ENCODE measurements around the gene TUT7.

Gene TUT7

GRCh38 chr9:86252870-86253269 lies 101.3 kb downstream of the TUT7 start:
- no peak for DNase-seq (ENCODE audit: low read depth in 2 of 2)

DNA sequence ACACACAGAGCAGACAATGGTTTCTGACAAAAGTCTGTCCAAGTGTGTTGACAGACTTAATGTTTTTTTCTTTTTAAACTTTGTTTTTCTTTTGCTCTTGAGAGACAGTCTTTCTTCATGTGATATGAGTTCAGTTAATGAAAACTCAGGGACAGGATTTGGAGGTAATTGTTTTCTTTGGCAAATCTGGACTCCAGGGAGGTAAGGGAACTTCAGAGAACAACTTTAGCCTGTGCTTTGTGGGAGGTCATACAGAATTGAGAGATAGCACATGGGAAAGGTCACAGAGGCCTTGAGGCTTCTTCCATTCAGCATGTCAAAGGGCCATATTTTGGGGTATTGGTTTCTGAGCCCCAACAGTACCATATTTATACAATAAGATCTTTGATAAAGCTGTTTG lies 104.1 kb downstream of the TUT7 start:
- no peak for DNase-seq (ENCODE audit: low read depth in 2 of 2)

DNA sequence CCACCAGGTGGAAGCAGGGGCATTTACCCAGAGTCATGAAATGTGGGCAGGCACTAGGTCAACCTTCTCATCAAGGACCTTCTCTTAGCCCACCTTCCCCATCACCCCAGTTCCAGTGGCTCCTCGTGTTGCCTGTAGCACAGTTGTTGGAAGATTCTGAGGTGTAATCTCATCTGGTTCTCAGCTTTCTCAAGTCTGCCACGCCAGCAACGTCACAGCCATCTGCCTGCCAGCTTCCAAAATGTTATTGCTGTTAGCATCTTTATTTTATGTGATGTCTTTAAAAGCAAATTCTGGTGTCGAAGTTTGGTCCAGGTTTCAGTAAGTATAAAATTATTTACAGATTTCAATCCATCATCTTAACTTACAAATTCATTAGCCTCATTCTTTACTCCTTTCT lies 105.5 kb downstream of the TUT7 start:
- DNase-seq (ENCODE audit: low read depth in 2 of 2): no peak

DNA sequence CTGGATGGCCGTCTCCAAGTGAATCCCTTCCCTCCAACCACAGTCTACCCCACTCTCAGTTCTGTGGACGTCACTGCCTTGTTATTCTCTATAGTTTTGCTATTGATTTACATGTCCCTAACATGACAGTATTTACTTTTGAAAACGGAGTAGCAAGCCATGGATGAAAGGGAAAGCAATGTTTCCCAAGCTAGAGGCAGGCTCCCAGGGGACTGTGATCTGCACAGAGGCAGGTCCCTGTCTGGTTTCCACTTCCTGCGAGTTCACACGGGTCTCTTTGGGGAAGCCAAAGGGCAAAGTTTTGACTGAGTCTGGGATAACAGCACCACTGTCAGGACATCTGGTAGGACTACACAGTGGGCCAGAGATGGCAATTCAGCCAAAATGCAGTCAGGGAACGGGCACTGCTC lies 107.5 kb downstream of the TUT7 start:
- no peak for DNase-seq (ENCODE audit: low read depth in 2 of 2)

DNA sequence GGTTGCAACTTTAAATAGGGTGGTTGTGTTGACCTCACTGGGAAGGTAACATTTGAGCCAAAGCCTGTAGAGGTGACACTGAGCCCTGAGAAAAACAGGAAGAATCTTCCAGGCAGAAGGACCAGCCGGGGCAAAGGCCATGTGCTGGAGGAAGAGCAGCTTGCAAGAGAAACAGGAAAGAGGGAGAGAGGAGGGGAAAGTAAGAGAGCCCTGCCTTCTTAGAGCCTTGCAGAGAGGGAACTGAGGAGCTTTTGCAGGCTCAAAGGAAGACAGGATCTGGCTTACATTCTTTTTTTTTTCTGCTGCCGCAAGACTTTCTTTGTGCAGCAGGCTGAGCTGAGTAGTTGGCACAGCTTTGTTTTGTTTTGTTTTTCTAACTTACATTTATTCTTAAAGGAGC lies 112.1 kb downstream of the TUT7 start:
- DNase-seq (ENCODE audit: low read depth in 2 of 2): no peak

GRCh38 chr9:86241216-86241615 lies 113.0 kb downstream of the TUT7 start:
- no peak for DNase-seq (ENCODE audit: low read depth in 2 of 2)

- DNase-seq (ENCODE audit: low read depth in 2 of 2): no peak
Observed at GRCh38 chr9:86238861-86239770, 115.1 kb downstream of the TUT7 start.
